ENCODE data around the gene LBH.

The LBH gene

DNA sequence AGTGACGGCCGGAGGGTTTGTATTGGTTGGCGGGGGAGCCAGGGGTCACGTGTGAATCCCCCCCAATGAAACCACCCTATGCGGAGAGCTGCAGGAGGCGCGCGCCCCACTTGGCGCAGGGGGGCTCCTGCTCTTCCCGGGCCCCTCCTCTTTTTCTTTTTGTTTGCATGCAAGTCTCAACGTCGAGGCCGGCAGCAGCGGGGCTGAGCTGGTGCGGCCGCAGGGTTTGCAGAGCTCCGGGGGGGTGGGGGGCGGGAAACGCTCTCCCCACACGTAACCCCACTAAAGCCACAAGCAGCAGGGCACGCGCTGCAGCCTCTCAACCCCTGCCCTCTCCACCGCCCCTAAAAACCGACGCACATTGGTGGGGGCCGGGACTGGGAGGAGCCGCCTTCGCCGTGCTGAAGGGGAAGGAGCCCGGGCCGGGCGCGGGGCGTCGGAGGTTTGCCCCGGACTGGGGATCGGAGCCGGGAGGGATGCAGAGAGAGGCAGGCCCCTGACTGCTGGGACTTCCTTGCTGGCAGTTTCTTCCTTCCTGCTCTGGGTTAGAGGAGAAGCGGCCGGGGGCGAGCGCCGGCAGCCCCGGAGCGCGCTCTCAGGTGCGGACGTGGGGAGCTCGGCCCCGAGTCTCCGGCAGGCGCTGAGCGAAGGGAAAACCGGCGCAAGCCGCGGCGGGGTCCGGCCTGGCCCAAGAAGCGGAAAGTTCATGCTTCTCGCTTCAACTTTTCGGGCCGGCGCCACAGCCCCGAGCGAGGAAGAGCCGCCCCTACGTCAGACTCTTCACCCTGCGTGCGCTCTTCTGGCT, 864 bp downstream of the LBH start:
- Histone ChIP-seq H4K20me1 (ENCODE audit: insufficient read depth, low read length) (peaks cover 20% of the 10 kb centered on the region; the same call in 1 of the 2 replicates), H3K4me3 (ENCODE audit: low read depth in 1 of 2, low read length in 2 of 2) (peak overlapping the region; percentile 47 to 73), H3K4me2 (ENCODE audit: insufficient read depth, low read length) (peak overlapping the region; percentile 76), H3K27me3 (ENCODE audit: insufficient read depth, low read length, poor library complexity) (no peaks in the 10 kb centered on the region), H2AFZ (ENCODE audit: low read depth, low read length) (peak overlapping the region; percentile 37), H3K4me1 (ENCODE audit: insufficient read depth, low read length) (peaks cover 27% of the 10 kb centered on the region), H3K9me3 (ENCODE audit: insufficient read depth, low read length, severe bottlenecking) (no peaks in the 10 kb centered on the region), H3K79me2 (ENCODE audit: insufficient read depth, low read length) (peaks cover 28% of the 10 kb centered on the region), H3K27ac (ENCODE audit: low read length) (peak overlapping the region; percentile 93), H3K36me3 (ENCODE audit: insufficient read depth, low read length) (peaks cover 32% of the 10 kb centered on the region), H3K9ac (ENCODE audit: low read depth, low read length) (peak overlapping the region; percentile 96)
- DNase-seq (peak; percentile 87), ATAC-seq (ENCODE audit: insufficient read depth, low read depth) (peak; percentile 71)
- TF ChIP-seq, protein P1, sequence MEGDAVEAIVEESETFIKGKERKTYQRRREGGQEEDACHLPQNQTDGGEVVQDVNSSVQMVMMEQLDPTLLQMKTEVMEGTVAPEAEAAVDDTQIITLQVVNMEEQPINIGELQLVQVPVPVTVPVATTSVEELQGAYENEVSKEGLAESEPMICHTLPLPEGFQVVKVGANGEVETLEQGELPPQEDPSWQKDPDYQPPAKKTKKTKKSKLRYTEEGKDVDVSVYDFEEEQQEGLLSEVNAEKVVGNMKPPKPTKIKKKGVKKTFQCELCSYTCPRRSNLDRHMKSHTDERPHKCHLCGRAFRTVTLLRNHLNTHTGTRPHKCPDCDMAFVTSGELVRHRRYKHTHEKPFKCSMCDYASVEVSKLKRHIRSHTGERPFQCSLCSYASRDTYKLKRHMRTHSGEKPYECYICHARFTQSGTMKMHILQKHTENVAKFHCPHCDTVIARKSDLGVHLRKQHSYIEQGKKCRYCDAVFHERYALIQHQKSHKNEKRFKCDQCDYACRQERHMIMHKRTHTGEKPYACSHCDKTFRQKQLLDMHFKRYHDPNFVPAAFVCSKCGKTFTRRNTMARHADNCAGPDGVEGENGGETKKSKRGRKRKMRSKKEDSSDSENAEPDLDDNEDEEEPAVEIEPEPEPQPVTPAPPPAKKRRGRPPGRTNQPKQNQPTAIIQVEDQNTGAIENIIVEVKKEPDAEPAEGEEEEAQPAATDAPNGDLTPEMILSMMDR (IDR thresholded peaks at IDR 0.05; ENCODE audit: borderline replicate concordance, extremely low read depth, low read length, poor library complexity, severe bottlenecking) = peak; percentile 36
- no peak for TF ChIP-seq EZH2 (IDR thresholded peaks at IDR 0.05; ENCODE audit: borderline replicate concordance, low read depth, low read length, severe bottlenecking)

DNA sequence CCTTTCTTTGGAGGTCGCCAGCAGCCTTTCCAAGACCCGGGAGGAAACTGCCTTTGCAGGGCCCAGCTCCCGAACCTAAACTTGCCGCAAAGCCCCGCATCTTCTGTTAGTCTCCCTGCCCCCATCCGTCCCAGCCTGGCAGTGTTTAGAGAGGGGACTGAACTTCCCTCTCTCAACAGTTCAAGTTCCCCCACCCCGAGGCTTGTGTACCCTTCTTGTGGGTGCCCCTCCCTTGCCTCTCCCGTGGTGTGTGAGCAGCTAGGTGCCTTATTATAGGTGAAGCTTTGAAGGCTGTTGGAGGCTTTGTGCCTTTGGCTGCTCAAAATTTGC, 1.4 kb downstream of the LBH start:
- Histone ChIP-seq H3K79me2 (ENCODE audit: insufficient read depth, low read length) (peaks cover 28% of the 10 kb centered on the region), H4K20me1 (ENCODE audit: insufficient read depth, low read length) (peaks cover 20% of the 10 kb centered on the region; the same call in 1 of the 2 replicates), H3K27ac (ENCODE audit: low read length) (peak overlapping the region; percentile 93), H3K4me1 (ENCODE audit: insufficient read depth, low read length) (peaks cover 27% of the 10 kb centered on the region), H2AFZ (ENCODE audit: low read depth, low read length) (peak overlapping the region; percentile 37), H3K9ac (ENCODE audit: low read depth, low read length) (peak overlapping the region; percentile 96), H3K4me2 (ENCODE audit: insufficient read depth, low read length) (peak overlapping the region; percentile 76), H3K9me3 (ENCODE audit: insufficient read depth, low read length, severe bottlenecking) (no peaks in the 10 kb centered on the region), H3K36me3 (ENCODE audit: insufficient read depth, low read length) (peaks cover 37% of the 10 kb centered on the region), H3K4me3 (ENCODE audit: low read depth in 1 of 2, low read length in 2 of 2) (peak overlapping the region; percentile 47 to 73), H3K27me3 (ENCODE audit: insufficient read depth, low read length, poor library complexity) (no peaks in the 10 kb centered on the region)
- peak; percentile 54 for DNase-seq
- ATAC-seq (ENCODE audit: insufficient read depth, low read depth) = peak; percentile 13
- TF ChIP-seq, protein P1 (IDR thresholded peaks at IDR 0.05; ENCODE audit: borderline replicate concordance, extremely low read depth, low read length, poor library complexity, severe bottlenecking) = no peak
- no peak for TF ChIP-seq EZH2 (IDR thresholded peaks at IDR 0.05; ENCODE audit: borderline replicate concordance, low read depth, low read length, severe bottlenecking)

DNA sequence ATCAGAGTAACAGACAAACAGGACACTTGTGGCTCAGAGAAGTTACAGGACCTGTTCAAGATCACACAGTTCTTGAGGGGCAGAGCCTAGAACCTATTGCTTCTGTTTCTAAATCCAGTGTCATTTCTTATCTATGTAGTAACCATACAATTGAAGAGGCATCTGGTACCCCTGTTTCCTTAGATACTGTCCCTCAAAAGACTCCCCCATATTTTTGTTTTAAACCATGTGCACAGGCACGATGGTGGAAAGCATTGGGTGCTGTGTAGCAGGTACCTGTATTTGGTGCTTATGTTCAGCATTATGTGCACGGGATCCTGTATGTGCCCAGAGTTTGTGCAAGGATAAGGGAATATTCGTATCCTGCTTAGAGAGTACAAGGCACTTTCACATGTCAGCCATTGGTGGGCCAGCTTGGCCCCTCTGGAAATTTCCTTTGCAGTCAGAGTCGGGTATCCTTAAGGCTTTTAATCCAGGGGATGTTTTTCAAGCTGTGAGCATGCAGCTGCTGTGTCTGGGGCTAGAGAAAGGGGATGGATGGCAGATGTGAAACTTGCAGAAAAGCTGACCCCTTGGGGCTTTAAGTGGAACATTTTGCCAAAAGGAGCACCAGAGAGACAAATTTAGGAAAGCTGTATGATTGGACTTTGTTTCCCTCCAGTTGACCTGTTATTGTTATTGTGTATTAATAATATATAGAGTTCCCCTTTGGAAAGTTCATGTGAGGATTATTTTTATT, 2.1 kb downstream of the LBH start:
- no peak for ATAC-seq (ENCODE audit: insufficient read depth, low read depth)
- H3K9ac ChIP-seq (ENCODE audit: low read depth, low read length) = peak overlapping the region; percentile 96

More for the DNA sequence above, 2.1 kb downstream of the LBH start:
- peaks cover 44% of the 10 kb centered on the region for H3K36me3 ChIP-seq (ENCODE audit: insufficient read depth, low read length)
- DNase-seq = no peak
- H3K79me2 ChIP-seq (ENCODE audit: insufficient read depth, low read length) = peaks cover 29% of the 10 kb centered on the region
- peaks cover 29% of the 10 kb centered on the region for H3K4me1 ChIP-seq (ENCODE audit: insufficient read depth, low read length)
- H3K4me3 ChIP-seq (ENCODE audit: low read depth in 1 of 2, low read length in 2 of 2) = peak overlapping the region in 1 of 2 experiments; percentile 73; a peak in 2 of 4 replicates
- TF ChIP-seq, protein P1 (IDR thresholded peaks at IDR 0.05; ENCODE audit: borderline replicate concordance, extremely low read depth, low read length, poor library complexity, severe bottlenecking) = peak; percentile 2
- no peak for TF ChIP-seq EZH2 (IDR thresholded peaks at IDR 0.05; ENCODE audit: borderline replicate concordance, low read depth, low read length, severe bottlenecking)
- H2AFZ ChIP-seq (ENCODE audit: low read depth, low read length) = peak overlapping the region; percentile 37; the same call in 1 of the 2 replicates
- peak overlapping the region; percentile 76 for H3K4me2 ChIP-seq (ENCODE audit: insufficient read depth, low read length)
- H3K9me3 ChIP-seq (ENCODE audit: insufficient read depth, low read length, severe bottlenecking) = no peaks in the 10 kb centered on the region
- H3K27ac ChIP-seq (ENCODE audit: low read length) = peak overlapping the region; percentile 93
- H4K20me1 ChIP-seq (ENCODE audit: insufficient read depth, low read length) = peaks cover 25% of the 10 kb centered on the region; the same call in 1 of the 2 replicates
- no peaks in the 10 kb centered on the region for H3K27me3 ChIP-seq (ENCODE audit: insufficient read depth, low read length, poor library complexity)
